ENCODE data around the gene ANGPTL7. TPM values are rescaled to one million over a fixed set of nuclear protein-coding genes. Genes with fewer than 3 reads are reported as not detected.
"Not testable (repeated sequence)": the region's sequence is repeated elsewhere in the genome, so short reads cannot be mapped to it uniquely, and the experiment has no call there.

The ANGPTL7 gene
- total and polyA plus RNA-seq, 5 experiments from 2014 or later: not detected

DNA sequence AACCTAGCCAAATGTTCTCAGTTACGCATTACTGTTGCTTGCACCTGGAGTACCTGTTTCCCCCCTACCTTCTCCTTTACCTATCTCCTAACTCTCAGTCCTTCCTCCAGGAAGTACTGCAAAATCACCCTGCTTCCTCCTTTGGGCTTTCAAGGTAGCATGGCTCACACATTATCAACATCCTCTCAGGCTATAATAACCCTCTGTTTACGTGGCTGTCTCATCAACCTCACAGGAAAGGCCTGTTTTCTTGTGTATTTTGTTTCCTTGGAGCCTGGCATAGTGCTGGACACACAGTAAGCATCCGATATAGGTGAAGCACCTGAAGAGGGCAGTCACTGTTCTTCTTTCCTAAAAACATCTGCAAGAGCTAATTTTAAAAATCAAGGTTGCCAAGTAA is 32.7 kb upstream of the ANGPTL7 start:
- POLR2A ChIA-PET: no interaction called here
- H3K27me3 Mint-ChIP-seq: no peaks in the 10 kb centered on the region
- peak overlapping the region in 4 of 10 donors; percentile 10 to 80 (median 34) for H3K27ac Mint-ChIP-seq
- DNase-seq (no peak), ATAC-seq (no peak)
- peaks cover 5 to 78% (median 23%) of the 10 kb centered on the region in 3 donors for H3K36me3 Mint-ChIP-seq
- no peaks in the 10 kb centered on the region for H3K9me3 Mint-ChIP-seq
- peaks cover 0 to 3% (median 0%) of the 10 kb centered on the region in 4 donors for H3K4me1 Mint-ChIP-seq
- no peak overlapping the region for H3K4me3 Mint-ChIP-seq

DNA sequence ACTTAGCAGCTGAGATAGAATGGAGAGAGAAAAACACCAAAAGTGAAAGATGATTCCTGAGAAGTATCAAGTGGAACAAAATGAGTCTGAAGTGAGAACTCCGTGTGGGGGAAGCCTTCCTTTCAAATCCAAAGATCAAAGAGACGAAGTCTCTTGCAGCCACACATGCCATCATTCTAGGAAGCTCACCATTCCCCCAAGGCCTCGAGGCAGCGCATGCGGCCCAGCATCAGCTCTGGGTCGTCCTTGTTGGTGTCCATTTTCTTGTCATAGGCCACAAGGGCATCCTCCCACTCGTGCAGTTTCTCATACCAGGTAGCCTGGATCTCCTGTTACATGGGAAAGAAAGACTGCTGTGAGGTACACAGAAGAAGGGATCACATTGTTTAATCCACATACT is 32.2 kb upstream of the ANGPTL7 start:
- H3K9me3 Mint-ChIP-seq: no peaks in the 10 kb centered on the region
- ATAC-seq (no peak), DNase-seq (no peak)
- no peak overlapping the region for H3K4me3 Mint-ChIP-seq
- H3K27ac Mint-ChIP-seq: peak overlapping the region in 2 of 10 donors; percentile 10 to 14
- peaks cover 0 to 3% (median 0%) of the 10 kb centered on the region in 4 donors for H3K4me1 Mint-ChIP-seq
- peaks cover 5 to 79% (median 23%) of the 10 kb centered on the region in 3 donors for H3K36me3 Mint-ChIP-seq
- POLR2A ChIA-PET: no interaction called here
- no peaks in the 10 kb centered on the region for H3K27me3 Mint-ChIP-seq

GRCh38 chr1:11157394-11157793 is 31.8 kb upstream of the ANGPTL7 start:
- H3K4me3 Mint-ChIP-seq: no peak overlapping the region
- peak overlapping the region in 1 of 10 donors; percentile 12 for H3K27ac Mint-ChIP-seq
- POLR2A ChIA-PET: no interaction called here
- DNase-seq: no peak
- ATAC-seq: no peak
- peaks cover 5 to 79% (median 23%) of the 10 kb centered on the region in 3 donors for H3K36me3 Mint-ChIP-seq
- no peaks in the 10 kb centered on the region for H3K27me3 Mint-ChIP-seq
- H3K4me1 Mint-ChIP-seq: peaks cover 0 to 3% (median 0%) of the 10 kb centered on the region in 4 donors
- no peaks in the 10 kb centered on the region for H3K9me3 Mint-ChIP-seq

DNA sequence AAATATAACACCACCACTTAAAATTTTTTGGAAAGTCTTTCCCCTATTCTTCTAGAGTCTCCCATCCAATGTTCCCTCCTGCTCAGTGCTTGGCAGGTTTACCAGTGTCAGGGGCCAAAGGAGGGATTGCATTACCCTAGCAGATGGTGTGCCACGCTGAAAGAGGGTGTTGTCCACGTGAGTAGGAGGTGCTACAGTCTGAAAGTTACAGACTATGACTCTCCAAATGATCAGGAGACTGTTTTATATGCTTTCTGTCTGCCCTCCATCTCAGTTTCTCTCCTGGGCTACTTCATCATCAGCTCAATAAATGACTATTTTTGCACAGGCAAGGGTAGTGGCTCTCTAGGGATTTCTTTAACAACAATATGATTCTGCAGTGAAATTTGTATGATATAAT is 31.3 kb upstream of the ANGPTL7 start:
- Mint-ChIP-seq H3K27ac (peak overlapping the region in 1 of 10 donors; percentile 2), H3K27me3 (no peaks in the 10 kb centered on the region), H3K4me1 (peaks cover 0 to 3% (median 0%) of the 10 kb centered on the region in 4 donors), H3K9me3 (no peaks in the 10 kb centered on the region), H3K36me3 (peaks cover 5 to 78% (median 21%) of the 10 kb centered on the region in 3 donors), H3K4me3 (no peak overlapping the region)
- DNase-seq (no peak), ATAC-seq (no peak)
- POLR2A ChIA-PET: no interaction called here

DNA sequence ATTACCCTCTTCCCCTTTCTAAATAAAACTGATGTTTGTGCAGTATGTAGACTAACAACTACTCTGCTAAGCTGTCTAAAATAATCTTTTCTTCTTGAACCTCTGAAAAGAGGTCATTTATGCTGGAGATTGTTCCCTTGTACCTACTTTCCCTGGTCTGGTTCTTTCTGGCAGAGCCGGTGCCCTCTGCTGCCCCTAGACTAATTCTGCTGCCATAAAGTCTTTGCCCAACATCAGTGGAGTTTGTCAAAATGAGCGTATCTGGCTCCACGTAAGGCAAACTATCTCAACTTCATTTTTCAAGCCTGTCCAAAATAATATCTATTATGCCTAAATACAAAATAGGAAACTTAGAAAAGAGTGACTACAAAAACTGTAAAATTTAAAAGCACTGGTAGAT is 30.9 kb upstream of the ANGPTL7 start:
- DNase-seq (no peak), ATAC-seq (no peak)
- peaks cover 0 to 3% (median 0%) of the 10 kb centered on the region in 4 donors for H3K4me1 Mint-ChIP-seq
- POLR2A ChIA-PET: no interaction called here
- no peak overlapping the region for H3K4me3 Mint-ChIP-seq
- H3K27ac Mint-ChIP-seq: peak overlapping the region in 3 of 10 donors; percentile 2 to 21 (median 12)
- no peaks in the 10 kb centered on the region for H3K27me3 Mint-ChIP-seq
- H3K36me3 Mint-ChIP-seq: peaks cover 5 to 78% (median 18%) of the 10 kb centered on the region in 3 donors
- no peaks in the 10 kb centered on the region for H3K9me3 Mint-ChIP-seq

GRCh38 chr1:11158720-11159321 is 30.3 kb upstream of the ANGPTL7 start:
- Mint-ChIP-seq H3K27me3 (no peaks in the 10 kb centered on the region), H3K36me3 (peaks cover 5 to 79% (median 22%) of the 10 kb centered on the region in 3 donors), H3K4me3 (no peak overlapping the region), H3K27ac (peak overlapping the region in 2 of 10 donors; percentile 12 to 21), H3K4me1 (peaks cover 0 to 5% (median 3%) of the 10 kb centered on the region in 4 donors), H3K9me3 (no peaks in the 10 kb centered on the region)
- DNase-seq (no peak), ATAC-seq (no peak)
- POLR2A ChIA-PET: no interaction called here

DNA sequence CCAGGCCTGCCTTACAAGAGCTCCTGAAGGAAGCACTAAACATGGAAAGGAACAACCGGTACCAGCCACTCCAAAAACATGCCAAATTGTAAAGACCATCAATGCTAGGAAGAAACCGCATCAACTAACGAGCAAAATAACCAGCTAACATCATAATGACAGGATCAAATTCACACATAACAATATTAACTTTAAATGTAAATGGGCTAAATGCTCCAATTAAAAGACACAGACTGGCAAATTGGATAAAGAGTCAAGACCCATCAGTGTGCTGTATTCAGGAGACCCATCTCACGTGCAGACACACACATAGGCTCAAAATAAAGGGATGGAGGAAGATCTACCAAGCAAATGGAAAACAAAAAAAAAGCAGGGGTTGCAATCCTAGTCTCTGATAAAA is 26.4 kb upstream of the ANGPTL7 start:
- not testable (repeated sequence) for H3K27me3 Mint-ChIP-seq
- H3K36me3 Mint-ChIP-seq: peaks cover 0 to 78% (median 34%) of the 10 kb centered on the region in 3 donors

GRCh38 chr1:11166744-11167143 is 22.4 kb upstream of the ANGPTL7 start:
- ATAC-seq, H3K9me3 Mint-ChIP-seq, H3K27ac Mint-ChIP-seq, H3K4me1 Mint-ChIP-seq, H3K4me3 Mint-ChIP-seq, DNase-seq, H3K27me3 Mint-ChIP-seq, POLR2A ChIA-PET: not testable (repeated sequence)
- peaks cover 0 to 61% (median 33%) of the 10 kb centered on the region in 3 donors for H3K36me3 Mint-ChIP-seq

More for the DNA sequence above, 26.4 kb upstream of the ANGPTL7 start:
- ATAC-seq, POLR2A ChIA-PET, DNase-seq, H3K4me1 Mint-ChIP-seq, H3K27ac Mint-ChIP-seq, H3K9me3 Mint-ChIP-seq, H3K4me3 Mint-ChIP-seq: not testable (repeated sequence)

DNA sequence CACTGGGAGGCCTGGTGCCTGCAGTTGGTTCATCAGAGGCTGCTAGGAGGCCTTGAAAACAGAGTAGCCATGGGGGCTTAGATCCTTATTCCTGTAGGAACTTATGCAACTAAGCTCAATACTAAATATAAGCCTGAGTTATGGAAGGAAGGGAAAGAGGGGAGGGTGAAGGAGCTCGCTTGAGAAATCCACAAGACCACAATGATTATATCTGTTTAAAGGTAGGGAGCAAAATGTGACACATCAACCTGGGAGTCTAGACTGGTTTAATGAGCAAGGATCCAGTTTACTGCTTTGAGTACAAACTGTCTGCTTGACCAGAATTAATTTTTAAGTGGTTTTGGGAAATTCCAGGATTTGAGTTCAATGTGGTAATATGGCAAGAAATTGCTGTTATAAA is 20.4 kb upstream of the ANGPTL7 start:
- ATAC-seq (no peak), DNase-seq (no peak)
- POLR2A ChIA-PET: no interaction called here
- Mint-ChIP-seq H3K27me3 (no peaks in the 10 kb centered on the region), H3K36me3 (peaks cover 0 to 53% (median 29%) of the 10 kb centered on the region in 3 donors), H3K27ac (peak overlapping the region in 2 of 10 donors; percentile 62 to 74), H3K9me3 (peaks cover 0 to 2% (median 0%) of the 10 kb centered on the region in 9 donors), H3K4me3 (no peak overlapping the region), H3K4me1 (peaks cover 0 to 2% (median under 1%) of the 10 kb centered on the region in 4 donors)

DNA sequence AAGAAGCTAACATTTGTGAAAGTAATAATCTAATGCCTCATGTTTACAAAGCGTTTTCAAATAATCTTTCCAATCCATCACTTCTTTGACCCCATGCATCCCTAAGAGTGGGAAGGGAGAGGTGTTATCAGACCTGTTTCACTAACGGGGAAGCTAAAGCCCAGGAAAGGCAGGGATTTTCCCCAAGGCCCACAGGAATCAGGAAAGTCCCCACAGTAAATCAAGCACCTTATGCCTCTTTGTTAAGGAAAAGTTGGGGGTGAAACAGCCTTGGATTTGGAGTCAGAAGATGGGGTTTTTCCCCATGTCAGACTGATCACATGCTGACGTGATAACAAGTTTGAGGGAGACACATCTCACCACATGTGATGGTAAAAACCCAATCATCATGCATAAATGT is 20.0 kb upstream of the ANGPTL7 start:
- no peak overlapping the region for H3K4me3 Mint-ChIP-seq
- ATAC-seq (no peak), DNase-seq (no peak)
- POLR2A ChIA-PET: no interaction called here
- H3K27ac Mint-ChIP-seq: no peak overlapping the region
- peaks cover 0 to 50% (median 27%) of the 10 kb centered on the region in 3 donors for H3K36me3 Mint-ChIP-seq
- H3K27me3 Mint-ChIP-seq: no peaks in the 10 kb centered on the region
- H3K4me1 Mint-ChIP-seq: peaks cover 0 to 2% (median under 1%) of the 10 kb centered on the region in 4 donors
- H3K9me3 Mint-ChIP-seq: peaks cover 0 to 2% (median 0%) of the 10 kb centered on the region in 9 donors

GRCh38 chr1:11170102-11170501 is 19.1 kb upstream of the ANGPTL7 start:
- ATAC-seq (no peak), DNase-seq (no peak)
- peaks cover 0 to 46% (median 18%) of the 10 kb centered on the region in 3 donors for H3K36me3 Mint-ChIP-seq
- POLR2A ChIA-PET: no interaction called here
- no peak overlapping the region for H3K27ac Mint-ChIP-seq
- H3K4me3 Mint-ChIP-seq: no peak overlapping the region
- no peaks in the 10 kb centered on the region for H3K27me3 Mint-ChIP-seq
- peaks cover 0 to 2% (median 0%) of the 10 kb centered on the region in 9 donors for H3K9me3 Mint-ChIP-seq
- peaks cover 0 to 2% (median under 1%) of the 10 kb centered on the region in 4 donors for H3K4me1 Mint-ChIP-seq

- DNase-seq (no peak), ATAC-seq (no peak)
- Mint-ChIP-seq H3K27me3 (no peaks in the 10 kb centered on the region), H3K4me3 (no peak overlapping the region), H3K36me3 (peaks cover 0 to 43% (median 0%) of the 10 kb centered on the region in 3 donors), H3K4me1 (peaks cover 0 to 2% (median 0%) of the 10 kb centered on the region in 4 donors), H3K27ac (peak overlapping the region in 1 of 10 donors; percentile 86), H3K9me3 (no peaks in the 10 kb centered on the region)
- POLR2A ChIA-PET: no interaction called here
Measured at GRCh38 chr1:11174261-11174942, 14.8 kb upstream of the ANGPTL7 start.

DNA sequence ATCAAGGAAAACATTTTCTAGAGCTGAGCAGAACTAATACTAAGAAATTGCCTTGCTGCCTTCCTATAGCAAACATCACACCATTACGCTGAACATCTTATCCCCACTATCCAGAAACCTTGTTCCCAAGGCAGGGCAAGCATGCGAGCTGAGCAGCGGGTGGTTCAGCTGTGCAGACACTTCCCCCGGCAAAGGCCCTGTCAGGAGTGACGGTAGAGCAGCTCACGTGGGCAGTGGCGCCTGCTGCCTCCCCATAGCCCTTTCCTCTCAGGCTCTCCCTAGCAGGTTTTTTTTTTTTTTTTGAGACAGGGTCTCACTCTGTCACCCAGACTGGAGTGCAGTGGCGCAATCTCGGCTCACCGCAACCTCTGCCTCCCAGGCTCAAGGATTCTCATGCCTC is 13.7 kb upstream of the ANGPTL7 start:
- DNase-seq (no peak), ATAC-seq (no peak)
- no peak overlapping the region for H3K4me3 Mint-ChIP-seq
- POLR2A ChIA-PET: no interaction called here
- H3K4me1 Mint-ChIP-seq: peaks cover 0 to 2% (median 0%) of the 10 kb centered on the region in 4 donors
- H3K36me3 Mint-ChIP-seq: peaks cover 0 to 53% (median under 1%) of the 10 kb centered on the region in 3 donors
- H3K27ac Mint-ChIP-seq: peak overlapping the region in 1 of 10 donors; percentile 18
- H3K27me3 Mint-ChIP-seq: no peaks in the 10 kb centered on the region
- no peaks in the 10 kb centered on the region for H3K9me3 Mint-ChIP-seq
